ENCODE data around the gene MINPP1. TPM values are rescaled to one million over a fixed set of nuclear protein-coding genes. Genes with fewer than 3 reads are reported as not detected.

MINPP1 gene
- total and polyA plus RNA-seq, 2 of the 13 experiments (the other 11 are each of a cell fraction or from before 2014, with no cell fraction given), result 19.2 to 53.7 TPM

DNA sequence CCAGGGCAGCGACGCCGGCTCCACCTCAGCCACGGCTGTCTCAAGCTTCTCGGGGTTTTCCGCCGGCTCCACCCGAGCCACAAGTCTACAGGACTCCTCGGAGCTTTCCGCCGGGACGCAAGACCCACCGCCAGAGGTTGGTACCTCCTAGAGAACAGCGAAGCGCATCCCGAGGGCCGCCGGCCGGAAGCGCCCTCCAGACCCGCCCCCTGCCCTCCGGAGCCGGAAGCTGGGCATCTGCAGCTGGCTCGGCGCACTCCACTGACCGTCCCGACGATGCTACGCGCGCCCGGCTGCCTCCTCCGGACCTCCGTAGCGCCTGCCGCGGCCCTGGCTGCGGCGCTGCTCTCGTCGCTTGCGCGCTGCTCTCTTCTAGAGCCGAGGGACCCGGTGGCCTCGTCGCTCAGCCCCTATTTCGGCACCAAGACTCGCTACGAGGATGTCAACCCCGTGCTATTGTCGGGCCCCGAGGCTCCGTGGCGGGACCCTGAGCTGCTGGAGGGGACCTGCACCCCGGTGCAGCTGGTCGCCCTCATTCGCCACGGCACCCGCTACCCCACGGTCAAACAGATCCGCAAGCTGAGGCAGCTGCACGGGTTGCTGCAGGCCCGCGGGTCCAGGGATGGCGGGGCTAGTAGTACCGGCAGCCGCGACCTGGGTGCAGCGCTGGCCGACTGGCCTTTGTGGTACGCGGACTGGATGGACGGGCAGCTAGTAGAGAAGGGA is at the start of gene MINPP1 (continued):
- TF ChIP-seq ZNF556 (CRISPR knock-in tag; IDR thresholded peaks at IDR 0.05; ENCODE audit: borderline replicate concordance) (peak; percentile 72; the same call in 1 of the 2 replicates), ZNF549 (CRISPR knock-in tag; IDR thresholded peaks at IDR 0.05) (no peak), RFX5 (IDR thresholded peaks at IDR 0.05; ENCODE audit: low read depth, low read length) (no peak), REL (CRISPR knock-in tag; conservative IDR thresholded peaks at IDR 0.05) (no peak; the same call in 1 of the 2 replicates), ZNF329 (CRISPR knock-in tag; IDR thresholded peaks at IDR 0.05; ENCODE audit: low read depth) (0 out of 2 replicates have a peak, but pooled peaks have one; percentile 13), ZNF382 (CRISPR knock-in tag; IDR thresholded peaks at IDR 0.05; ENCODE audit: borderline replicate concordance) (no peak), REPIN1 (CRISPR knock-in tag; IDR thresholded peaks at IDR 0.05; ENCODE audit: borderline replicate concordance, low read depth) (peak; percentile 58; the same call in 1 of the 2 replicates), ERF (CRISPR knock-in tag; IDR thresholded peaks at IDR 0.05) (peak; percentile 72), ZBTB20 (CRISPR knock-in tag; IDR thresholded peaks at IDR 0.05; ENCODE audit: borderline replicate concordance, low read depth) (0 out of 2 replicates have a peak, but pooled peaks have one; percentile 15), AGO1 (IDR thresholded peaks at IDR 0.05; ENCODE audit: low read depth, low read length, poor library complexity, severe bottlenecking) (peak; percentile 31), ZNF543 (CRISPR knock-in tag; IDR thresholded peaks at IDR 0.05) (no peak)
- TF ChIP-seq, protein P1, sequence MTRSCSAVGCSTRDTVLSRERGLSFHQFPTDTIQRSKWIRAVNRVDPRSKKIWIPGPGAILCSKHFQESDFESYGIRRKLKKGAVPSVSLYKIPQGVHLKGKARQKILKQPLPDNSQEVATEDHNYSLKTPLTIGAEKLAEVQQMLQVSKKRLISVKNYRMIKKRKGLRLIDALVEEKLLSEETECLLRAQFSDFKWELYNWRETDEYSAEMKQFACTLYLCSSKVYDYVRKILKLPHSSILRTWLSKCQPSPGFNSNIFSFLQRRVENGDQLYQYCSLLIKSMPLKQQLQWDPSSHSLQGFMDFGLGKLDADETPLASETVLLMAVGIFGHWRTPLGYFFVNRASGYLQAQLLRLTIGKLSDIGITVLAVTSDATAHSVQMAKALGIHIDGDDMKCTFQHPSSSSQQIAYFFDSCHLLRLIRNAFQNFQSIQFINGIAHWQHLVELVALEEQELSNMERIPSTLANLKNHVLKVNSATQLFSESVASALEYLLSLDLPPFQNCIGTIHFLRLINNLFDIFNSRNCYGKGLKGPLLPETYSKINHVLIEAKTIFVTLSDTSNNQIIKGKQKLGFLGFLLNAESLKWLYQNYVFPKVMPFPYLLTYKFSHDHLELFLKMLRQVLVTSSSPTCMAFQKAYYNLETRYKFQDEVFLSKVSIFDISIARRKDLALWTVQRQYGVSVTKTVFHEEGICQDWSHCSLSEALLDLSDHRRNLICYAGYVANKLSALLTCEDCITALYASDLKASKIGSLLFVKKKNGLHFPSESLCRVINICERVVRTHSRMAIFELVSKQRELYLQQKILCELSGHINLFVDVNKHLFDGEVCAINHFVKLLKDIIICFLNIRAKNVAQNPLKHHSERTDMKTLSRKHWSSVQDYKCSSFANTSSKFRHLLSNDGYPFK (CRISPR knock-in tag; IDR thresholded peaks at IDR 0.05; ENCODE audit: borderline replicate concordance), result peak; percentile 83
- TF ChIP-seq, protein P2, sequence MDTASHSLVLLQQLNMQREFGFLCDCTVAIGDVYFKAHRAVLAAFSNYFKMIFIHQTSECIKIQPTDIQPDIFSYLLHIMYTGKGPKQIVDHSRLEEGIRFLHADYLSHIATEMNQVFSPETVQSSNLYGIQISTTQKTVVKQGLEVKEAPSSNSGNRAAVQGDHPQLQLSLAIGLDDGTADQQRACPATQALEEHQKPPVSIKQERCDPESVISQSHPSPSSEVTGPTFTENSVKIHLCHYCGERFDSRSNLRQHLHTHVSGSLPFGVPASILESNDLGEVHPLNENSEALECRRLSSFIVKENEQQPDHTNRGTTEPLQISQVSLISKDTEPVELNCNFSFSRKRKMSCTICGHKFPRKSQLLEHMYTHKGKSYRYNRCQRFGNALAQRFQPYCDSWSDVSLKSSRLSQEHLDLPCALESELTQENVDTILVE (CRISPR knock-in tag; IDR thresholded peaks at IDR 0.05), result no peak
- TF ChIP-seq, protein P3, sequence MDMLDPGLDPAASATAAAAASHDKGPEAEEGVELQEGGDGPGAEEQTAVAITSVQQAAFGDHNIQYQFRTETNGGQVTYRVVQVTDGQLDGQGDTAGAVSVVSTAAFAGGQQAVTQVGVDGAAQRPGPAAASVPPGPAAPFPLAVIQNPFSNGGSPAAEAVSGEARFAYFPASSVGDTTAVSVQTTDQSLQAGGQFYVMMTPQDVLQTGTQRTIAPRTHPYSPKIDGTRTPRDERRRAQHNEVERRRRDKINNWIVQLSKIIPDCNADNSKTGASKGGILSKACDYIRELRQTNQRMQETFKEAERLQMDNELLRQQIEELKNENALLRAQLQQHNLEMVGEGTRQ (IDR thresholded peaks at IDR 0.05; ENCODE audit: low read depth, low read length), result no peak
- TF ChIP-seq, protein P3 (CRISPR knock-in tag; IDR thresholded peaks at IDR 0.05; ENCODE audit: borderline replicate concordance), result peak; percentile 26; the same call in 1 of the 2 replicates
- TF ChIP-seq, protein P4, sequence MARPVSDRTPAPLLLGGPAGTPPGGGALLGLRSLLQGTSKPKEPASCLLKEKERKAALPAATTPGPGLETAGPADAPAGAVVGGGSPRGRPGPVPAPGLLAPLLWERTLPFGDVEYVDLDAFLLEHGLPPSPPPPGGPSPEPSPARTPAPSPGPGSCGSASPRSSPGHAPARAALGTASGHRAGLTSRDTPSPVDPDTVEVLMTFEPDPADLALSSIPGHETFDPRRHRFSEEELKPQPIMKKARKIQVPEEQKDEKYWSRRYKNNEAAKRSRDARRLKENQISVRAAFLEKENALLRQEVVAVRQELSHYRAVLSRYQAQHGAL (CRISPR knock-in tag; IDR thresholded peaks at IDR 0.05; ENCODE audit: not compliant biosample characterization), result no peak
- TF ChIP-seq, protein P5, sequence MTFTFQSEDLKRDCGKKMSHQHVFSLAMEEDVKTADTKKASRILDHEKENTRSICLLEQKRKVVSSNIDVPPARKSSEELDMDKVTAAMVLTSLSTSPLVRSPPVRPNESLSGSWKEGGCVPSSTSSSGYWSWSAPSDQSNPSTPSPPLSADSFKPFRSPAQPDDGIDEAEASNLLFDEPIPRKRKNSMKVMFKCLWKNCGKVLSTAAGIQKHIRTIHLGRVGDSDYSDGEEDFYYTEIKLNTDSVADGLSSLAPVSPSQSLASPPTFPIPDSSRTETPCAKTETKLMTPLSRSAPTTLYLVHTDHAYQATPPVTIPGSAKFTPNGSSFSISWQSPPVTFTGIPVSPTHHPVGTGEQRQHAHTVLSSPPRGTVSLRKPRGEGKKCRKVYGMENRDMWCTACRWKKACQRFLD (CRISPR knock-in tag; IDR thresholded peaks at IDR 0.05; ENCODE audit: borderline replicate concordance), result 0 out of 2 replicates have a peak, but pooled peaks have one; percentile 71
- TF ChIP-seq, protein P6, sequence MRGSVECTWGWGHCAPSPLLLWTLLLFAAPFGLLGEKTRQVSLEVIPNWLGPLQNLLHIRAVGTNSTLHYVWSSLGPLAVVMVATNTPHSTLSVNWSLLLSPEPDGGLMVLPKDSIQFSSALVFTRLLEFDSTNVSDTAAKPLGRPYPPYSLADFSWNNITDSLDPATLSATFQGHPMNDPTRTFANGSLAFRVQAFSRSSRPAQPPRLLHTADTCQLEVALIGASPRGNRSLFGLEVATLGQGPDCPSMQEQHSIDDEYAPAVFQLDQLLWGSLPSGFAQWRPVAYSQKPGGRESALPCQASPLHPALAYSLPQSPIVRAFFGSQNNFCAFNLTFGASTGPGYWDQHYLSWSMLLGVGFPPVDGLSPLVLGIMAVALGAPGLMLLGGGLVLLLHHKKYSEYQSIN (CRISPR knock-in tag; IDR thresholded peaks at IDR 0.05; ENCODE audit: borderline replicate concordance), result no peak

Measured in HepG2 (cell line).